Stimulated activated CD4-positive, alpha-beta T cell treated with anti-CD3 and anti-CD28 coated beads, Interleukin-15, amount 100 ng/mL, for 24 hours (primary cell): ENCODE data around the gene CAPN9.
A peak's percentile ranks its signal among the peaks of the same experiment; 100 is the strongest.

Experiments used
- DNase-seq: peaks from one replicate; pipeline ENCODE4 v3.0.0-alpha.2; 2020

The CAPN9 gene

DNA sequence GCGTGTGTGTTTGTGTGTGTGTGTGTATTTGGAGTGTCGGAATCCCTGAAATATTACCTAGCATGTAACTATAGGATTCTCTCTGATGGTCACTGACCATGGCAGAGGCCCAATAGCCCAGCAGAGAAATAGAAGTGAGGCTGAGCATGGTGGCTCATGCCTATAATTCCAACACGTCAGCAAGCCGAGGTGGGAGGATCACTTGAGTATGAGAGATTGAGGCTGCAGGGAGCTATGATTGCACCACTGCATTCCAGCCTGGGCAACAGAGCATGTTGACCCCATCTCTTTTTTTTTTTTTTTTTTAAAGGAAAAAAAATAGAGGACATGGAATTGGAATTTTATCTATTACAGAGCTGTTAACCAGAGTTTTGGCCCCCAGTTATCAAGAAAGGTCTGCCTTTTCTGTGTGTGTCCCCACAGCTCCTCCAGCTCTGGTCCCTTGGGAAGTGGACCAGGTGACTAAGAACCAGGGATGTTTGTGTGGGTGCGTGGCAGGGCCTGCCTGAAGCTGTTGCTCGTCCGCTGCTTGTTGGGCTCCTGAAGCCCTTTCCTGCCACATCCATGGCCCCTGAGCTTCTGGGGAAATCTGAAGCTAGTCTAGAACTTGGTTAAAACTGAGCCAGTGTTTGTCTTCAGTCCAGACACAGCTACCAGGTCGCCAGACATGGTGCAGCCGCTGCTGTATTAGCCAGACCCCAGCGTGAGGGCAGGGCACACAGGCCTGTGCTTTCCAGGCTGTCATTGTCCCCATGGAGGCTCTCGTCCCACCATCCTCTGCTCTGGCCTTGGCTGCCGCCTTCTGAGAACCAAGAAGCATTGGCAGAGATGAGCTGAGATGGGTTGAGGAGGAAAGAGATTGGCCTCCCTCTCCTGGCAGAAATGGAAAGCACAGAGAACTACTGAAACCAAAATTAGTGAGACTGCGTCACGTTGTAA is 25.5 kb downstream of the CAPN9 start:
- DNase-seq: no peak

DNA sequence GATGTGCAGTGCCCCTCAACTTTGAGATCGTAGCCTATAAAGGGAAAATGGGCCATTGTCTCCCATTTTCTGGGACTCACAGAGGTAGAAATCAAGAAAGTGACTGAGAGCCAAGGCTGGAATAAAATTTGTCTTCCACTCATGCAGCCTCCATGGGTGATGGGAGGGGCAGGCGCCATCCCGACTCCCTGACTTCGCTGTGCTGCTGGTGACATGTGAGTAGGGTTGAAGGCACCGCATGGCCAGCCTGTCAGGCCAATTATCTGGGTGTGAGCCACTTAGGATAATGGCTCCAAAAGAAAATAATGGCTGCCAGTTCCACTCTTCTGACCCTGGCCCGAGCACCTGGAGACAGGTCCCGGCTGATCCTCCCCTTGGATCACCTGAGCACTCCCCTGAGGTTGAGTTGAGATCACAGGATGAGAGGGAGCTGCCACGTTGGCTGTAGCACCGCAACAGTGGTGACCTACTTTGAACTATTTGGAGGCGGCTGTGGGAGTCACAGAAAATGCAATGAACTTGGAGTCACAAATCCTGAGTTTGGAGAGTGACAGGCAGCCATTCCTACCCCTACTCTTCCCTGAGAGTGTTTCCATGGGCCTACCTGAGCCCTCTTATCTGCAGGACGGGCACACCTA is 26.3 kb downstream of the CAPN9 start:
- no peak for DNase-seq

DNA sequence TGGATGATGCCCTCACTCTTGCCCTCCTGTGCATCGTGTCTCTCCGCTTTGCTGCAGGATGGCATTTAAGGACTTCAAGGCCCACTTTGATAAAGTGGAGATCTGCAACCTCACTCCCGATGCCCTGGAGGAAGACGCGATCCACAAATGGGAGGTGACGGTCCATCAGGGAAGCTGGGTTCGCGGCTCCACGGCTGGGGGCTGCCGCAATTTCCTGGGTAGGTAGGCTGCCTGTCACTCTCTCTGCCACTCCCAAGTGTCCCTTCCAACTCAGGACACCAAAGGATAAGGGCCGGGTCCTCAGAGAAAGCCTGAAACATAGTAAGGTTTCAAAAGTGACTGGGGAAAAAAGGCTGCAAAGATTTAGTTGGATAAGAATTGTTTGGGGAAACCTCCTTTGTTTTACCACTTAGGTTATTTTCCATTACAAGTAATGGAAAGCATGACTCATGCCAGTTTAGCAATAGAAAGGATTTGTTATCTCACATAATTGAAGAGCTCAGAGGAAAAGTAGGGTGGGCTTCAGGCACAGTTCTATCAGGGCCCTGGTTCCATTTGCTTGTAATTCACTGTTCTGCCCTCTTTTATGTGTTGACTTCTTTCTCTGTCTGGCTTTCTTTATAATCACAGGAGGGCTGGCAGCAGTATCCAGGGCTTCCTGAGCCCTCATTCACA is 31.9 kb downstream of the CAPN9 start:
- DNase-seq: no peak

DNA sequence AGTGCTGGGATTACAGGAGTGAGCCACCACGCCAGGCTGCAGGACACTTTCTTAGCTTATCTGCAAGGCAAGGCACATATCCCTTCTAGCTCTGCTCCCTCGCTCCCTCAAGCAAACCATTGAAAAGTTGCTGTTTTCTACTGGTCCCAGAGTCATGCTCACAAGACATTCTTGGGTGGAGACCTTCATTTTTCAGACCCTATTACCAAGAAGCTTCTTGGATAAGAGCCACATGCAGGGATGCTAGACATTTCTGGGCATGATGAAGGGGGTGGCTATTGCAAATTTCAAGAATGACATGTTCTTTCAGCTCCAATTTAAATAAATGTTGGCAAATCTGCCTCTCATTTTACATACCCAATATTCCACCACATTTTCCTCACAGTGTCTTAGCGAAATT is 33.9 kb downstream of the CAPN9 start:
- DNase-seq: no peak

DNA sequence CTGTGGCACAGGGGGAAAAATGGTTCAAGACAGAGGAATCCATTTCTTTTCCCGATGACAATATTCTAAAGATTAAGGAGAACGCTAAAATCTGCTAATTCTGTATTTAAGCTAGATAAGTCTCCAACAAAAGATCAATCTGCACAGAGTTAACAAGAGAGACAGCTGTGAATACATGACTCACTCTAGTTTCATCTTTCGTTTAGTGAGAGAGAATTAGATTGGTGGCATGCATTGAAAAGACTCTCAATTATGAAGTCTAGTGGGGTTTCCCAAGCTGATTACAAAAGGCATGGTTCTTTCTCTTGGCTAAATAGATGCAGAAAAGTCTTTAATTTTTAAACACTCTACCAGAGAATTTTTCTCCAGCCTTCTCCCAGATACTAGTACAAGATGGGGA is 34.4 kb downstream of the CAPN9 start:
- DNase-seq: no peak

DNA sequence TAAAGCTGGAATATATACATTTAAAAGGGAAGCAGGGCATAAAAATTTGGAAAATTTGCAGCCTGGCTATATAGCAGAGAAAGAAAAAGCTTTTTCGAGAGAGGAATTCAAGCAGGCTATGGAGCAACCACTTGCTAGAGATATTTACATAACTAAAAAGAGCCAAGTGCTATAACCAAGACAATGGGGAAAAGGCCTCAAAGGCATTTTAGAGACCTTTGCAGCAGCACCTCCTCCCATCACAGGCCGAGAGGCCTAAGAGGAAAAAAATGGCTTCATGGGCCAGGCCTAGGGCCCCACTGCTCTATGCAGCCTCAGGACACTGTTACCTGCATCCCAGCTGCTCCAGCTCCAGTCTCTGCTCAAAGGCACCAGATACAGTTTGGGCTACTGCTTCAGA is 37.0 kb downstream of the CAPN9 start:
- DNase-seq: no peak

DNA sequence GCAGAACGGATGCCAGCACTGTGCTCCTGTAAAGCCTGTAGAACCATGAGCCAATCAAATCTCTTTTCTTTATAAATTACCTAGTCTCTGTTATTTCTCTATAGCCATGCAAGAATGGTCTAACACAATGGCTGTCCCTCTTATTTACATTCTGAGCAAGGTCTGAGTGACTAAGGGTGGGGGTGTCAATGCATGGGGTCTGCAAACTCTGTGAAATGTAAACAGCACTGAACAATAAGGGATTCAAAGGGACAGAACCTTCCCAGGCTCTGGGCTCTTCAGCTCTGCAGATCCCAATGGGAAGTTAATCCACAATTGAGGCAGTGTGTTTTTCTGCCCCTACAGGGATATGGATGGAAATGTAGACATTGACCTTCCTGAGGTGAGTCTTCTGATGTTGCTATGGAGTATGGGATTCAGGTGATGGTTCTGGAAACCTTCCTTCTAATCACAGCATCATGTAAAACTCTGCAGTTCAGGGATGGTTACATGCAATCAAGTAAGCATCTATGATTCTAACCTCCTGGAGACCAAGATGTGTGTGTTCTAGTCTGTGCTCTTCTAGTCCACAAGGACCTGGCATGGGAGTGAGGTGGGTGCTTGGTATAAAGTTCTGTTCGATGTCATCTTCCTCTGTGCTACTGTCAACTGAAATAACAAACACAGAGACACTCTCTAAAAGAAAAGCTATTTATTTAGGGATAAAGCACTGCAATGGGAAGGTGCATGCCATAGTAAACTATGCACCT is 38.6 kb downstream of the CAPN9 start:
- no peak for DNase-seq

DNA sequence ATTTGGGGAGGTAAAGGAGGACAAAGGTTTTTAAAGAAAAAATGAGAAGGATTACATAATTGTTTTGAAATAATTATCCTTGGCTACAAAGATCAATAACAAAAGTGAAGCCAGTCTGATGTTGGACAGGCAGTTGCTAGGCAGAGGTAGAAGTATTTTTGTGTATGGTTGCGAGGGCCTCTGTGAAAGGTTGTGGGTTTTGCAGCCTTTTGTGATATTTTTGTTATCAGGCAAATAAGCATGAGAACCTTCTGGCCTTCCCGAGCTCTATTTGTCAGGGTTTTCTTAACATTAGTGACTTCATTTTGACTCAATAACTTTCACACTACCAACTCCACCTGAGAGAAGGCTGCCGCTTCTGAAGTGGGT is 39.2 kb downstream of the CAPN9 start:
- no peak for DNase-seq

DNA sequence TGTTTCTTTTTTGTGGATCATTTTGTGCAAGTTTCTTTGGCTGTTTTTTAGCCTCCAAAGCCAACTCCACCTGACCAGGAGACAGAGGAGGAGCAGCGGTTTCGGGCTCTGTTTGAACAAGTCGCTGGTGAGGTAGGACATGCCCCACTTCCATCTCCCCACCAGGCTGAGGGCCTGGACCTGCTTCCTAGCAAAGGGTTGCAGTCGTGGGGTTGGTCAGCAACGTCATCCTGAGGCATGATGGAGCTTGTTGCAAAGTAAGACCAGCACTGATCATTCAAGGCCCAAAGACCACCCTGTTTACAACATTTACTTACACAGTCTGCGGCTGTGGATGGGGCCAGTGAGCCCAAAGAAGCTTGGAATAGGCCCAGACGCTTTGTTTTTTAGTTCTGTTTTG is 40.3 kb downstream of the CAPN9 start:
- no peak for DNase-seq

DNA sequence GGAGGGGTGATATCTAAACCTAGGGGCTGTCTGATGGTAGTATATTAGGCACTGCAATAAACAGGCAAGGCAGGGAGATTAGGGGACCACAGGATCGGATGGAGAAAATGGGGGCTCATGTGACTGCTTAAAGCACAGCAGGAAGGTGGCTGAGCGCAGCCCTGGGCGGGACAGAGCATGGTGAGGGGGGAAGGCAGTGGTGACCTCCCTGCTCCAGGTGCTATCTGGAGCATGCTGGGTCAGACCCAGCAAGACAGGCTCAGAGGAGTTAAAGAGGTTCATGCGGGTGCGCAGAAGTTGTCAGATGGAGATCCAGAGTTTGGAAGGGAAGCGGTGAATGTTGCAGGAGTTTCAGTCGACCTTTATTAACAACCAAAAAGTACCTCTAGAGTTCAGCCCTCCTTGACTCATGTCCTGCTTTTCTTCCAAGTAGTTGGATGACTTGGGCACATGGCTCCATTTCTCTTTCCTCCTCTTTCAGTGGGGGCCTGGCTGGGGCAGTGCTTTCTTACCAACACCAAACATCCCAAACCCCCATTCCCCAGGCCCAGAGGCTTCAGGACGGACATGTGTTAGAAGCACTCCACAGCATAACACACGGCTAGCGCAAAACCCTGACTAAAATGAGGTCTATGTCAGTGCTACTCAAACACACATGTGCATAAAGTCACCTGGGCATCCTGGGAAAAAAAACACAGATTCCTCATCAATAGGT is 41.5 kb downstream of the CAPN9 start:
- DNase-seq: no peak

DNA sequence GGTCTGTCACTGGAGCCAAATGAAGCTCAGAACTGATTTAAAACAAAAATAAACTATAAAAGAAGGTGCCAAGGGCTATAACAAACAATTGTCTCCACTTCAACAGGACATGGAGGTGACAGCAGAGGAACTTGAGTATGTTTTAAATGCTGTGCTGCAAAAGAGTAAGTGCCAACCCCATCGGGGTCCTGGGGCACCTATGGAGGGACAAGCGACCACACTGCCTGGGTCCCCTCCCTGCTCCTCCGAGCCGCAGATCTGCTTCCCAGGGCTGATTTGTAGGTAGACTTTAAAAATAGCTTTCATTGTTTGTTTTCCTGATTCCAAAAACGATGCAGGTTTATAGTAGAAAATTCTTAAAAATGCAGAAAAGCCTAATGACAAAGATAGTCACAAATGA is 42.8 kb downstream of the CAPN9 start:
- no peak for DNase-seq

DNA sequence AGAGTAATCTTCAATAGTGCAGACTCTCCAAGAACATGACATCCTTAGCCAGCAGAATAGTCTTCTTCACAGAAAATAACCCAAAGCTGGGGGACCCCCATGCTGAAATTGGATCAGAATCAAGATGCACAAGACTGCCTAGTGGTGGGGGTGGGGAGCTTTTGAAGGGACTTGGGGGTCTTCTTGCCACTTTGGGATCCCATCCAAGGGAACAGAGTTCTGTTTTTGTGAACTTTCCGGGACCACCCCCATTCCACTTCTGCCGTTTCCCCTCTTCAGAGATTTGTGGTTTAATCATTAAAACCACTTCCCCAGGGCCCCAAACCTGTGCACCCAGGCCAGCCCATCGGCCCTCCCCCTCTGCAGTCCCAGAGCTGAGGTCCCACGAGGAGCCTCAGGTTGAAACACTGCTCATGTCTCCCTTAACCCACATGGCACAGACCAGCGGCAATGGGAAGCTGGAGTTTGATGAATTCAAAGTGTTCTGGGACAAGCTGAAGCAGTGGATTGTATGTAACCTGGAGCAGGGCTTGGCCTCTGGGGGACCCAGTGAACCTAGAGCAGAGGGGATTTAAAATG is 44.9 kb downstream of the CAPN9 start:
- no peak for DNase-seq

DNA sequence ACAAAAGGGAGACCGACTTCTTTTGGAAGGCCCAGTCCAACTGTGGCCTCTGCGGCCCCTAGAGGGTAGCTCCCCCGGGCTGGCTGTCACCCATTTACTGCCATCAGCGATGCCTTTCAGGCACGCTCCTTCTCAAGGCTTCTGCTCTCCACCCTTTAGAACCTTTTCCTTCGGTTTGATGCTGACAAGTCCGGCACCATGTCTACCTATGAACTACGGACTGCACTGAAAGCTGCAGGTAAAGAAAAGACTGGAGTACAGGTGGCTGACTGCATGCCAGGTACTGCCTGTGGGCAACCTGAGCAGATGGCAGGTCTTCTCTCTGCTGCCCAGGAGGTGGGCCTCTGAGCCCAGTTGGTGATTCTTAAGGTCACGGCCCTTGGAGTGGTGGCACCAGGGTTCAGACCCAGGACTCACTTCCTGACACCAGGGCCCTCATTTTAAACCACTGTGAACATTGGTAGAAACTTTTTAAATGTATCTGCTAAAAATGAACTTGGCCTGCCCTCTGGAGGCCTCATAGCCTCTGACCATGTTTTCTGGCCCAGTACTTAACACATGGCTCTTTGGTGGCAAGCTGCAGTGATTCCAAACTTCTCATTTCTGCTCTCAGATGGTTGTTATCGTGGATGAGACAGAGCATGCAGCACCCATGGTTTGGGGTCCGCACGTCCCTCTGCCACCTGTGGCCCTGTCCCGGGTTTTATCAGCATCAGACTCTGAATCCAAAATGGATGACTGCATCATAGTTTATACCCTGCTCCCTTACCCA is 45.7 kb downstream of the CAPN9 start:
- no peak for DNase-seq

DNA sequence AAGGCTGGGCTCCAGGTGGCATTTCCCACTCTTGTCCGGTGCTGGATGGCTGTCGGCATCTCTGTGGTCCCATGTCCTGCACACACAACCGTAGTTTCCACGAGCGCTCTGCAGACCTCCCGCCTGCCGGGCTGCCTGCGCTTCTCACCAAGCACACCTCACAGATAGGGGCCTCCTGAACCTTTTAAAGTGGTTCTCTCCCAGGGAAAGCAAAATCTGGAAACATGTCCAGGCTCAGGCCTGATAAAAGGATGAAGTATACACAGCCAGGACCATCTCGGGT is 46.2 kb downstream of the CAPN9 start:
- no peak for DNase-seq

DNA sequence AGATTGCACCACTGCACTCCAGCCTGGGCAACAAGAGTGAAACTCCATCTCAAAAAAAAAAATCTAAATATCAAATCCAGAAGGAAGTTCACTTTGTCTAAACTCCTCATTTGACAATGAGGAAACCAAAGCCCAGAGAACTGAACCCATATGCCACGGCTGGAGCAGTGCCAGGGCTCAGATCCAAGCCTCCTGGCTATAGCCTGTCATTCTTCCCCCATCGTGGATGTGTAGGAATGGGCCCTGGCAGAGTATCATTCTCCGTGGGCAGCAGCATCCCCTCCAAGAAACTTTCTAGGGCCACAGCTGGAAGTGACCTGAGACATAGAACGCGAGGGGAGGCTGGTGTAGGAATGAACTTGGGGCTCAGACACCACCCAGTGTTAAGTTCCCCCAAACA is 47.2 kb downstream of the CAPN9 start:
- no peak for DNase-seq

DNA sequence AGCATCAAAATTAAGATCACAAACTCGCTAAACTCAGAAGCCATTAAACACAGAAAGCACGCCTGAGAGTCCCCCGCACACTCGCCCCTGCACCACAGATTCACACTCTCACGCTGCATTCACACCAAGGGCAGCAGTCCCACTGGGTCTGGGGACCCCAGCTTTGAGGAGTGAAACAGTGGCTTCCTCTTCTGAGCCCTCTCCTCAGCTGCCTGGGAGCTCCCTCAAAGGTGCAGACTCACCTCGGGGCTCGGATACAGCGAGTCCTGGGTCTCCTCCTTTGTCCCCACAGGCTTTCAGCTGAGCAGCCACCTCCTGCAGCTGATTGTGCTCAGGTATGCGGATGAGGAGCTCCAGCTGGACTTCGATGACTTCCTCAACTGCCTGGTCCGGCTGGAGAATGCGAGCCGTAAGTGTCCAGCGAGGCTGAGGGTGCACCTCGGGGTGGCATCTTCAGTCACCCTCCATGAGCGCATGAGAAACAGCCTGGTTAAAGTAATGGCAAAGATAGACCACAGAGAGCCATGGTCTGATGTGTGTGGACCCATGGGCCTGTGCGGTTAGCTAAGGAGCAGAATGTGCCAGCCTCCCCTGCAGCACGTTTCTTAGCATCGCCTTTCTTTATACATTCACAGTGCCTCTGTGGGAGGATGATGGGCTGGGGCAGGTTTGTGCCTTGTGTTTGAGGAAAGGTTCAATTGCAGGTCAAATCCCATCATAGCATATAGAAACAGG is 47.9 kb downstream of the CAPN9 start:
- DNase-seq: no peak

DNA sequence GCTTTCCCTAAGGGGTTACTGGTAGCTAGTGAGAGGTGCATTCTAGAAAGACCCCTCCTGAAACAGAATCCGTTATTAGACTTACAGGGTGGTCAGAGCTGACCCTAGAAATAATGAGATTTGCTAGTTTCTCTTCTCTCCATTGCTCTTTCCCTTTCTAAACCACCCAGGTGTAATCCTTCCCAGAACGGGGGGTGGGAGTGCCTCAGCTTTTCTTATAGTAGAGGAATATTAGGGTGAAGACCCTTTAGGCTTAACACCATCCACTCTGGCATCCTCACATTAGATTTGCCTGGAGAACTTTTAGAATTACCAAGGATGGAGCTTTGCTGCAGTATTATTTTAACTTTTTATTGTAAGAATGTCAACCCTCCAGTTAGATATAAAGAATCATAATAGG is 49.4 kb downstream of the CAPN9 start:
- no peak for DNase-seq

DNA sequence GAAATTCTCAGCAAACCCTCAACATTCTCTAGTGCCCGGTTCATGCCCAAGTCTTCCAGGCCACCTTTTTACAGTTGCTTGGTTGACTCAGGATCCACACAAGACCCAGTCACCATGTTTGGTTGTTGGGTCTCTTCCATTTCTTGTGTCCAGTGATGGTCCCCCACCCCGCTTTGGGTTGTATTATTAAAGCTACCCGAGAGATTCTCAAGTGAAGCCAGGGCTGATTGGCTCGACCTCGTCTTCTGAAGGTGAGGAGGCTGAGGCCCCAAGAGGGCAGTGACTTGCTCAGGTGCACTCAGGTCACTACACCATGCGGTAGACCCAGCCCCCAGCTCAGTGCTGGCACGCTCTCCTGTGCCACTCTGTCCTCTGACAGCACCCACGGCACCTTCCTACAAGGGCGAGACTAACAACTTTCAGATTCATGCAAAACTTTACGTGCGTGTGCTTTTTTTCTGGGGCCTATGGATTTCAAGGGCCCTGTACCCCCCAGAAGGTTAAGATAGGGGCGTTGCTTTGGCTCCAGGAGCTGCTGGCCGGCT is 50.3 kb downstream of the CAPN9 start:
- DNase-seq: no peak

DNA sequence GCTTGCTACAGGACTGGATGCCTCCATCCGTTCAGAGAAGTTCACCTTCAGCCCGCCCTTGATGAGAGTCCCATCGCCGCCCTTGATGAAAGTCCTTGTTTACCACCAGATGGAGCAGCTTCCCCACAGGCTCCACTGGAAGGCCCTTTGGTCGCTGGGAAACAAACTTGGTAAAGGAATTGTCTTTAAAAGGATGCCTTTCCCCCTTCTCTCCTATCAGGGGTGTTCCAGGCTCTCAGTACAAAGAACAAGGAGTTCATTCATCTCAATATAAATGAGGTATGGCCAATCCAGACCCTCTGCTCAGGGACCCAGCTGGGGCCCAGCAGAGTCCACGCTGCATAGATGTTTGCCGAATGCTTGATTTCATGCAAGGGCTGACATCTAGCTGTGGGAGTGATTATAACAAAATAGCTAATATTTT is 50.8 kb downstream of the CAPN9 start:
- peak; percentile 7 for DNase-seq

DNA sequence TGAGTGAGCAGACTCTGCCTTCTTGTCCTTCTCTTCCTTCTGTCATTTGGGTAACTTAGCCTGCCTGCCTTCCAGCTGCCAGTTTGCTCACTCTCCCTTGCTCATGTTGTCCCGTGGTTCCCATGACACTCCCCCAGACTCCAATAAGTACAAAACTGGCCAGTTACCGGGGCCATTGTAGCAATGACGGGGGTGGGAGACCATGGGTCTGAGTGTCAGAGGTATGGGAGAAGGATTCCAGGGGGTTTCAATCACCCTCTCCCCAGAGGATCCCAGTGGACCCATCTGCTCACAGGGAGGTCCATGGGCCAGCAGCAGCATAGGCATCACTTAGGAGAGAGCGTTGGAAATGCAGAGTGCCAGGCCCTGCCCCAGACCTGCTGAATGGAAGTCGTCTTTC is 51.3 kb downstream of the CAPN9 start:
- no peak for DNase-seq
